Erythroblast (primary cell): ENCODE data around the gene ACKR3.

Experiments used
- GATA1 ChIP-seq: IDR thresholded peaks from 2 replicates; pipeline ENCODE4 v1.6.1; 2011; ENCODE audit warnings: low read depth, mild to moderate bottlenecking, control low read depth, low read length, moderate library complexity
- POLR2A ChIP-seq: IDR thresholded peaks from 2 replicates; pipeline ENCODE4 v1.6.1; 2011; ENCODE audit warnings: mild to moderate bottlenecking, low read length

GRCh38 chr2:236614551-236614950, 44.9 kb downstream of the ACKR3 start:
- TF ChIP-seq POLR2A, result no peak
- TF ChIP-seq GATA1, result no peak
